Fibroblast of skin of back (primary cell): ENCODE measurements around the gene TSPAN32.
"Not testable (repeated sequence)": the region's sequence is repeated elsewhere in the genome, so short reads cannot be mapped to it uniquely, and the experiment has no call there.

Source experiments
- DNase-seq: peaks from one replicate; pipeline ENCODE4 v3.0.0-alpha.2; 2013

Gene TSPAN32

DNA sequence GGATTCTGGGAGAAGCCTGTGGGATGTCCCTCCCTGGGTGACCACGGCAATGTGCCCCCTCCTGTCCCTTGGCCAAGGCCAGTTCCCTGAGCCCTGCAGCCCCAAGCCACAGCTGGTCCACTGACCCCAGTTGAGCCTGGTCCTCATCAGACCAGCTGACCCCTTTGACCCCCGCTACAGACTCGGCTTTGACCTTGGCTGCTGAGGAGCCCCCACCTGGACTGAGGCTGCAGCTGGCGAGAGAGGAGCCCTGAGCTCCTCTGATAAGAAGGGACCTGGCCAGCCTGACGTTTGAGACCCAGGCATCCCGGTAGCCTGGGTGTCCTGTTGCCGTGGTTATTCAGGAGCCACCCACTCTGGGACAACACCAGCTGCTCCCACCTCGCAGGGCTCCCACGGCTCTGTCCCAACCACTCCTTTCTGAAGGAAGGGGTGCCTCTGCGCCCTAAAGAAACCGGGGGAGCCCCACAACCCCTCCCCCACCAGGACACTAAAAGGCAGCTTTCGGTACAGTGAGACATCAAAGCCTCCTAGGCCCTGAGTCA is 34.4 kb upstream of the TSPAN32 start:
- DNase-seq = no peak

- DNase-seq = no peak
Measured at GRCh38 chr11:2267851-2268728, 33.7 kb upstream of the TSPAN32 start.

GRCh38 chr11:2268729-2269600 is 32.8 kb upstream of the TSPAN32 start:
- DNase-seq = no peak

GRCh38 chr11:2269601-2270321 is 32.1 kb upstream of the TSPAN32 start:
- DNase-seq = peak; percentile 48

GRCh38 chr11:2270322-2271076 is 31.3 kb upstream of the TSPAN32 start, which contains the start of gene ASCL2:
Gene ASCL2 (minus strand): TSS chr11:2270588. CDS start chr11:2270332, 256 bp downstream.
- no peak for DNase-seq

DNA sequence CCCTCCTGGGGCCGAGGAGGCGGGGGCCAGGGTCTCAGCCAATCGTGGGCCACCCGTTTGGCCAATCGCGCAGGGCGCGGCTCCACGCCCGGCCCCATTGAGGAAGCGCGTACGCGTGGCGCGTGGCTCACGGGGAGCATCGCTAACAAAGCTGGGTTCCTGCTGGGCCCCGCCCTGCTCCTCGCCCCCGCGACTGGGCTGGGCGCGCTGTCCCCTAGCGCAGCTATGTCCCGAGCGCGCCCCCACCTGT is 30.8 kb upstream of the TSPAN32 start:
- DNase-seq = no peak

DNA sequence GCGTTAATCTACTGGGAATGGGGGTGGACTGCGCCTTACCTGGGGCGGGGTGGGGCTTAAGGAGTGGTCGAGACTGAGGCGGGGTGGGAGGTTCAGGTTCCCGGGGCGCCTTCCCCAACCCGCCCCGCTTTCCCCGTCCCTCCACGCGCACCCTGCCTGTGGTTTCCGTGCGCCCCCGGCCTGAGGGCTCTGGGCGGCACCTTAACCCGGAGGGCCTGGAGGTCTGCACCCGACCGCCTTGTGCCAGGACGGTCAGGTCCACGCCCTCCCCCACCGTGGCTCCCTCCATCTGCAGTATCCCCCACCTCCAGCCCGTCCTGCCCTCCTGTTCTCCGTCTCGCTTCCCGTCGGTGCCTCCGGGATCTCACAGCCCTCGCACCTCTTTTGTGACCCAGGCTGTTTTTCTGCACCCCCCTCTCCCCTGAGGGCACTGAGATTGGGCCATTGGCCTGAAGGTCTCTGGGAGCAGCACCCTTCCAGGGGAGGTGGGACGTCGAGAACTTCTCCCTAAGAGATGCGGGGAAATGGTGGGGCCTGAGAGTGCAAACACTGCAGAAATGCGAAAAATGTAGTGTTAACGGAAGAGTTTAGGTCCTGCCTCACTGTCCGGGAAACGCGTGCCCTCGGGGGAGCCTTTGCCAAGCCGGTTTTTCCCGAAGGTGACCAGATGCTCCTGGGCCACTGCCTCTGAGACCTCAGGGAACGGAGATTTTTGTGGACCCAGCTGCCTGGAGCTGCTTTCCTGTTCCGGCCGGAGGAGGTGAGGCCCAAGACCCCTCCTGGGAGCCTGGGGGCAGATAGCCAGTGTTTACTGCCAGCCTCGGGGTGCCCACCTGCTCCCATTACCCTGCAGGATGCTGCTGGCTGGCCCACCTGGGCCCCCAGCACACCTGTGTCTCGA is 30.2 kb upstream of the TSPAN32 start:
- DNase-seq = no peak

GRCh38 chr11:2272228-2272945 is 29.4 kb upstream of the TSPAN32 start:
- no peak for DNase-seq

GRCh38 chr11:2272946-2273280 is 28.9 kb upstream of the TSPAN32 start:
- no peak for DNase-seq

DNA sequence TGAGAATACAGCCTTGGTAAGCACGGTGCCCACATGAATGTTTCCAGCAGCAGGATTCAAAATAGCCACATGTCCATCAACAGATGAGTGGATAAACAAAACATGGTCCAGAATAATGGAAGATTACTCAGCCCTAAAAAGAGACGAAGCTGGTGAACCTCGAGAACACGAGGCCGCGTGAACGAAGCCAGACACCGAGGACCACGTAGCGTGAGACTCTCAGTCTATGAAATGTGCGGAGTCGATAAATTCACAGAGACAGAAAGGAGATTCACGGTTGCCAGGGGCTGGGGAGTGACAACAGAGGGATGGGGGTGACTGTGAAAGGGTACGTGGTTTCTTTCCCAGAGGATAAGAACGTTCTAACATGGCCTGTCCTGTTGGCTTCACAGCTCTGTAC is 28.5 kb upstream of the TSPAN32 start:
- no peak for DNase-seq

DNA sequence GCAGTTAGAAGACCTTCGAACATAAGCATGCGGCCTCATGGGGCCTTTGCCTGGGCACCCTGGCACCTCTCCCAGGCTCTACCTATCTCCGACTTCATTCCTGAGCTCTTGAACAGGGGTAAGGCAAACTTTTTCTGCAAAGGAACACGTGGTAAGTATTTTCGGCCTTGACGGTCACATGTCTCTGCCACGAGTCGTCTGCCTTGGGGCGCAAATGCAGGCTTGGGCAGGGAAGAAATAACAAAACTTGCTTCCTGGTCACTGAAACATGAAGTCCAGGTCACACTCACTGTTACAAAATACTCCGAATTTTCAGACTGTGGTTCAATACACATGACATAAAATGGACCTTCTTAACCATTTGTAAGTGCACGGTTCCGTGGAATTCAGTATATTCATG is 28.0 kb upstream of the TSPAN32 start:
- no peak for DNase-seq

GRCh38 chr11:2275334-2276279 is 26.2 kb upstream of the TSPAN32 start:
- DNase-seq = no peak

DNA sequence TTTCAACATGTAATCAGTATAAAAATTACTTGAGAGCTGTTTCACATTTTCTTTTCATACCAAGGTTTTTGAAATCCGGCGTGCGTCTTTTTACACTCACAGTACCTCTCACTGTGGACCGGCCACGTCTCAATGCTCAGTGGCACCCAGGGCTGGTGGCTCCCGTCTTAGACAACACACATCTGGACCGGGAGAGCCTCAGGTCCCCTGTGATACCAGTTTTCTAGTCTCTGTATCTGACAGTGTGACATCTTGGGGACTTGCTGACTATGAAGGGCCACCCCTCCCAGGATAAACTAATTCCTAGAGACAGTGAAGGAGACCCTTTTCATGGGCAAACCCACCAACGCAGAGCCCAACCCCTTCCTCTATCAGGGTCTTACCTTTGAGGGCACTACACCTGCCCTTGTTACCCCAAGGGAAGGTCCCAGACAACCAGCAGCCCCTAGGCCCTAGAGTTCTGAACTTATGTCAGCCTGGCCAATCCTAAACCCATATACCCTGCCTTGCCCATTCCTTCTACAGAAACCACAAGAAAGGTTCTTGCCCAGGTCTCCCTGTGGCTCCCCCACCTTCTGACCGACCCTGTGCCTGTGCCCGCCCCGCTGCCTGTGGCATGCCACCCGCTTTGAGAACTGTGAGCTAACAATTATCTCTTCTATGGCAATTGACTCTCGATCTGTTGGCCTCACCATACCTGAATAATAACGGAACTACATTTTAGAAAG is 25.4 kb upstream of the TSPAN32 start:
- DNase-seq = no peak

- DNase-seq = no peak
Measured at GRCh38 chr11:2277008-2277346, 24.8 kb upstream of the TSPAN32 start.

DNA sequence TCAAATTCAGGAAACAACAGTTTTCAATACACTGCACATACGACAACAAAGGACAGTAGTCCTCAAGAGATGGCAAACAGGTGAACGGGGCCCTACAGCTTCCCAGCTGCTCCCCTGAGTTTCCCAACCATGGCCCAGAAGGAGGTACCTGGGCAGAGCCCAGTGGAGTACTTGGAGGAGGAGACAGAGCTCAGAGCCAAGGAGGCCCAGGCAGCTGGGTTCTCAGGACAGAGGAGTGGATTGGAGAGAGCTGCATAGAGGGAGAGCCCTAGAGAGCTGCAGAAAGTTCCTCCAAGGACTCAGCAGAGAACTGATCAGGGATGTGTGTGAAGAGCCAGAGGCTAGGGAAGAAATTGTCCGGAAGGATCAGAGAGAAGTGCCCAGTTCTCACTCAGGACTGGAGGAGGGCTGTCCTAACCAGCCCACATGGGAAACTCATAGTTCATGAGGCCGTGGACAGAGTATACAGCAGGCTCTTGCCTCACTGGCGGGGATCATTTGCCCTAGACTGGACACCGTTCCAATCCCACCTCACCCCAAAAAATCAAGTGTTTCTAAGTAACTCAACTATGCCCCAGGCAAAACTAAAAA is 23.8 kb upstream of the TSPAN32 start:
- no peak for DNase-seq

GRCh38 chr11:2280208-2280607 is 21.6 kb upstream of the TSPAN32 start:
- DNase-seq = no peak

DNA sequence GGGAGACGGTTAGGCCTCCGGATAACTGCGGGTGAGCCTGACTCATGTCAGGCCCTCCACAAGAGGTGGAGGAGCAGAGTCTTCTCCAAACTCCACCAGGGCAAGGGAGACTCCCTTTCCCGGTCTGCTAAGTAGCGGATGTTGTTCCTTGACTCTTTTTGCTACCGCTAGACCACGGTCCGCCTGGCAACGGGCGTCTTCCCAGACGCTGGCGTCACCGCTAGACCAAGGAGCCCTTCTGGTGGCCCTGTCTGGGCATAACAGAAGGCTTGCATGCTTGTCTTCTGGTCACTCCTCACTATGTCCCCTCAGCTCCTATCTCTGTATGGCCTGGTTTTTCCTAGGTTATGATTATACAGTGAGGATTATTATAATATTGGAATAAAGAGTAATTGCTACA is 15.5 kb upstream of the TSPAN32 start:
- DNase-seq = not testable (repeated sequence)

DNA sequence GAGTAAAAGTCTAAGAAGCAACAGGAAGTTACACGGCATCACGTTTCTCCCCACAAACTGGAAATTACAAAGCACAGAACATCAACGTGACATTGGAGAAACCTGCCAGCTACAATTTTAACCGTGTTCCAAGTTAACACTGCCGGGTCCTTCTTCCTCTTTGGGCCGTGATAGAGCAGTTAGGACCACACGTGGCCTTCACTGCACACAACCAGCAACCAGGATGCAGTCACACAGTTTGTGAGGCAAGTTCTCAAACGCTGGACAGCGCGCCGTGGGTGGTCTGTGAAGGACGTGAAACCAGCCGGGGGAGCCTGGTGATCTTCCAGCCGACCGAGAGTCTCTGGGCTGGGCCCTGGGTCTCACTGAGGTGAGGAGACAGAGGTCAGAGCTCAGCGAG is 14.7 kb upstream of the TSPAN32 start:
- no peak for DNase-seq
